GM12865 (cell line): ENCODE data around the gene TRIOBP.
A peak's percentile ranks its signal among the peaks of the same experiment; 100 is the strongest.
"Not testable (repeated sequence)": the region's sequence is repeated elsewhere in the genome, so short reads cannot be mapped to it uniquely, and the experiment has no call there.

Source experiments
- DNase-seq: peaks from one replicate; pipeline ENCODE4 v3.0.0; 2010; ENCODE audit warnings: low read depth
- H3K4me3 ChIP-seq: 2 replicates; pipeline ENCODE4 v1.5.1; 2011; ENCODE audit warnings: mild to moderate bottlenecking, low read depth, low read length, control low read depth
- CTCF ChIP-seq: IDR thresholded peaks from 2 replicates; pipeline ENCODE4 v1.5.1; 2011; ENCODE audit warnings: low read length, control low read depth, low read depth, inconsistent platforms; ENCODE audit not compliant: insufficient read depth; ENCODE audit errors: missing control alignments

Gene TRIOBP

DNA sequence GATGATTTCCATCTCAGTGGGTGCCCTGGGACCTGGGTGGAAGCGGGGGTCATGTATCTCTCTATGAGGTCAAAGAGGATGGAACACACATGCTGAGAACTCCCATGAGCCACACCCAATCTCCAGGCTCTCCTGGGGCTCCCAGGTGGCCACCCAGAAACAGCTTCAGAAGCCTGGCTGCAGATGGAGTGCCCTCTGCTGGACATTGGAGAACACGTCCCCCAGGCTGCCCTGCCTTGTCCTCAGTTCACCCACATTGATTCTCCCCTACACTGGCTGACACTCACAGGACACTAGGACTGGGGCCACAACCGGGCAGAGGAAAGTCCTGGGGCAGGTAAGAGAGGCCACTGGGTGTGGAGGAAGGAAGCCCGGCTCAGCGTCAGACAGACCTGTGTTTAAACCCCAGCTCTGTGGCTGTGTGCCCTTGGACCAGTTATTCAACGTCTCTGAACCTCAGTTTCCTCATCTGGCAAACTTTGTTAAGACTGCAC, 15.2 kb upstream of the TRIOBP start:
- peak; percentile 88 for DNase-seq
- H3K4me3 ChIP-seq: no peak overlapping the region
- TF ChIP-seq CTCF: peak; percentile 90

DNA sequence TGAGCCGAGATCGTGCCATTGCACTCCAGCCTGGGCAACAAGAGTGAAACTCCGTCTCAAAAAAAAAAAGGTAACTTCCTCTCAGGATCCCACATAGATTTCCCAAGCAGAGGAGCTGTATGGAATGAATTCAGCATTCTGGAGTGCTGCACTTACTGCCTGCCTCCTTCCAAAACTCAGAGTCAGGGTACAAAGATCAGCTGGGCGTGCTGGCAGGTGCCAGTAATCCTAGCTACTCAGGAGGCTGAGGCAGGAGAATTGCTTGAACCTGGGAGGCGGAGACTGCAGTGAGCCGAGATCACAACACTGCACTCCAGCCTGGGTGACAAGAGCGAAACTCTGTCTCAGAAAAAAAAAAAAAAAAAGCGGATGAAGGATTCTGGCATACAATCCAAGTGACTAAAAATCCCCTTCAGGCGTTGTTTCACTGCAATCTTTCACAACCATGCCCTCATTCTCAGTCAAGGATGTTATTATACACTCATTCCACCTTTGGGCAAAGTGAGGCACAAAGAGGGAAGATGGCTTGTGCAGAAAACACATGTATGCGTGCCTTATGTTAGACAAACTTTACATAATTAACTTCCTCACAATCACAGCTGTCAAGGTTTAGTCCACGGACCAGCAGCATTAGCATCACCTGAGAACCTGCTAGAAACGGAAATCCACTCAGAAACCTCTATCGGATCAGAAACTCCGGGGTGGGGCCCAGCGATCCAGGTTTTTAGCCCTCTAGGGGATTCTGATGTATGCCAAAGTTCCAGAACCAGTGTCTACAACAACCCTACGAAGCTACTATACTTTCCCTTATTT, 11.8 kb upstream of the TRIOBP start:
- no peak overlapping the region for H3K4me3 ChIP-seq
- no peak for DNase-seq
- TF ChIP-seq CTCF: no peak

- H3K4me3 ChIP-seq: peak within 1 kb of the TSS; percentile 95
- TF ChIP-seq CTCF: no peak
These were observed 10.6 kb upstream of the TRIOBP start, which contains the start of gene NOL12 for GRCh38 chr22:37686002-37686982. TSS of gene NOL12 (plus strand) at chr22:37686343. CDS start at chr22:37686393, 50 bp downstream.

GRCh38 chr22:37690407-37690806, 6.4 kb upstream of the TRIOBP start:
- DNase-seq: no peak
- TF ChIP-seq CTCF: no peak
- H3K4me3 ChIP-seq: no peak overlapping the region

More at GRCh38 chr22:37686002-37686982, 10.6 kb upstream of the TRIOBP start, which contains the start of gene NOL12:
- DNase-seq: peak; percentile 92

DNA sequence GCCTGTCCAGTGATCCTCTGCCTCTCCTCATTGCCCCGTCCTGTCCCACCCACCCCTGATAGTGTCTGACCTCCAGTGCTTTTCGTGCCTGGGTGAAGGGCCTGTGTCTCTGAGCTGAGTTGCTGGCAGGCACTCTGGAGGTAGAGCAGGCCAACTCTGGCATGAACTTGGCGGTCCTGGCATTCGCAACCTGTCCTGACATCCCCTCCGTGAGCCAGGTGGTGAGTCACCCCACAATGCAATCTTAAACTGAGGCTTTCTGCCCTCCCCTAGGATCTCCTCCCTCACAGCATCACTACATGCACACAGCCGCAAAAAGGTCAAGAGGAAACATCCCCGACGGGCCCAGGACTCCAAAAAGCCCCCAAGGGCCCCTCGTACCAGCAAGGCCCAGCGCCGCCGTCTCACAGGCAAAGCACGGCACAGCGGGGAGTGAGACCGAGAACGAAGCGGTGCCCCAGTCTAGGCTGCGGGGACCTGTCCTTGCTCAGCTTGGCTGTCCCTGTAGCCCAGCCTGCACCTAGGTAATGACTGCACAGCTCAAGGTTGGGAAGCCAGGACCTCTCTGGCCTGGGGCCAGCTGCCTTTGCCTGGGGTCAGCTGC, 5.8 kb upstream of the TRIOBP start:
- H3K4me3 ChIP-seq: no peak overlapping the region
- DNase-seq: no peak
- no peak for TF ChIP-seq CTCF

- no peak for DNase-seq
- H3K4me3 ChIP-seq: no peak overlapping the region
- no peak for TF ChIP-seq CTCF
These were observed 4.1 kb upstream of the TRIOBP start for GRCh38 chr22:37692627-37693285.

DNA sequence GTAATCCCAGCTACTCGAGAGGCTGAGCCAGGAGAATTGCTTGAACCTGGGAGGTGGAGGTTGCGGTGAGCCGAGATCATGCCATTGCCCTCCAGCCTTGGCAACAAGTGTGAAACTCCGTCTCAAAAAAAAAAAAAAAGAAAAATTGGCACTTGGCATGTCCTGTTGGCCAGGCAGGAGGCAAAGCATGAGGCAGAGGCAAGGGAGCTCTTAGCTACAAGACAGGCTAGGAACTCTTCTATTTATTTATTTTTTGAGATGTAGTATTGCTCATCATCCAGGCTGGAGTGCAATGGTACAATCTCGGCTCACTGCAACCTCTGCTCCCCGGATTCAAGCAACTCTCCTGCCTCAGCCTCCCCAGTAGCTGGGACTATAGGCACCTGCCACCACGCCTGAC, 2.7 kb upstream of the TRIOBP start:
- H3K4me3 ChIP-seq, DNase-seq: not testable (repeated sequence)

GRCh38 chr22:37696260-37696656, 590 bp upstream of the TRIOBP start:
- not testable (repeated sequence) for DNase-seq, H3K4me3 ChIP-seq
